Activated naive CD4-positive, alpha-beta T cell treated with anti-CD3 and anti-CD28 coated beads for 36 hours (primary cell): Measurements from ENCODE around the gene GAPDH. TPM values are rescaled to one million over a fixed set of nuclear protein-coding genes. Genes with fewer than 3 reads are reported as not detected.
A peak's percentile ranks its signal among the peaks of the same experiment; 100 is the strongest.
"Not testable (repeated sequence)": the region's sequence is repeated elsewhere in the genome, so short reads cannot be mapped to it uniquely, and the experiment has no call there.

Experiments used
- CTCF ChIA-PET: fragments of 350-600 bp; sonication (Branson Sonifier 250); formaldehyde crosslinking; loops from one replicate; lab custom pipeline; 2021; ENCODE audit warnings: antibody characterized with exemption; lab: Charles Lee
- DNase-seq: peaks from one replicate; pipeline ENCODE4 v3.0.0-alpha.2; 2020
- H3K27ac Mint-ChIP-seq: one replicate; pipeline ENCODE4 v1.8.0; 2021; ENCODE audit warnings: mild to moderate bottlenecking, mixed read lengths
- H3K27me3 Mint-ChIP-seq: one replicate; pipeline ENCODE4 v1.8.0; 2021; ENCODE audit warnings: low read depth, mixed read lengths
- H3K36me3 Mint-ChIP-seq: one replicate; pipeline ENCODE4 v1.8.0; 2021; ENCODE audit warnings: low read depth, mixed read lengths
- H3K4me1 Mint-ChIP-seq: one replicate; pipeline ENCODE4 v1.8.0; 2021; ENCODE audit warnings: low read depth, mixed read lengths
- H3K4me3 Mint-ChIP-seq: one replicate; pipeline ENCODE4 v1.8.0; 2021; ENCODE audit warnings: mild to moderate bottlenecking, moderate library complexity, mixed read lengths
- H3K9me3 Mint-ChIP-seq: one replicate; pipeline ENCODE4 v1.8.0; 2021; ENCODE audit warnings: mixed read lengths
- intact Hi-C: fragments of 100-400 bp; cut with micrococcal nuclease; formaldehyde crosslinking; loops from one replicate; pipeline ENCODE4 v1.15.1; 2023
- total RNA-seq, 2 experiments: library from RNA; stranded (reverse); gene quantifications; one replicate each; pipeline ENCODE4 v1.2.3, GENCODE V29; 2021

Gene GAPDH
- total RNA-seq, 2 experiments from 2014 or later = 6,537 to 6,787 TPM

- Mint-ChIP-seq H3K4me3 (peak overlapping the region; percentile 21), H3K36me3 (peaks cover 50% of the 10 kb centered on the region), H3K27ac (peak overlapping the region; percentile 65), H3K4me1 (peaks cover 60% of the 10 kb centered on the region), H3K9me3 (no peaks in the 10 kb centered on the region), H3K27me3 (no peaks in the 10 kb centered on the region)
- CTCF ChIA-PET = interaction anchor here (0.6 to 1.7 kb wide), 24 partner anchors 12 to 256 kb away, joined by 3 to 8 read pairs (median 4); partner anchors contain the start of gene LPAR5
- peak; percentile 69 for DNase-seq
- intact Hi-C loops = no loop called here
Observed at GRCh38 chr12:6570264-6570887, 36.1 kb downstream of the GAPDH start.

GRCh38 chr12:6573001-6573400 is 38.7 kb downstream of the GAPDH start:
- H3K4me1 Mint-ChIP-seq = peaks cover 50% of the 10 kb centered on the region
- H3K9me3 Mint-ChIP-seq = no peaks in the 10 kb centered on the region
- H3K36me3 Mint-ChIP-seq = peaks cover 49% of the 10 kb centered on the region
- no peak overlapping the region for H3K4me3 Mint-ChIP-seq
- no peaks in the 10 kb centered on the region for H3K27me3 Mint-ChIP-seq
- DNase-seq = no peak
- peak overlapping the region; percentile 62 for H3K27ac Mint-ChIP-seq
- intact Hi-C loops = no loop called here
- CTCF ChIA-PET = interaction anchor here (1.2 to 2.2 kb wide), 2 partner anchors 10 kb away, joined by 5 to 17 read pairs; no protein-coding TSS in a partner anchor

- peaks cover 45% of the 10 kb centered on the region for H3K4me1 Mint-ChIP-seq
- CTCF ChIA-PET = interaction anchor here (0.8 kb wide), 1 partner anchor 11 kb away, joined by 3 read pairs; no protein-coding TSS in a partner anchor
- peak; percentile 59 for DNase-seq
- H3K4me3 Mint-ChIP-seq = no peak overlapping the region
- intact Hi-C loops = loop anchor here (1.0 to 2.0 kb wide), 3 partner anchors 18 to 42 kb away; partner anchors contain the start of genes CHD4 and IFFO1
- H3K27me3 Mint-ChIP-seq = no peaks in the 10 kb centered on the region
- H3K36me3 Mint-ChIP-seq = peaks cover 55% of the 10 kb centered on the region
- no peaks in the 10 kb centered on the region for H3K9me3 Mint-ChIP-seq
- H3K27ac Mint-ChIP-seq = peak overlapping the region; percentile 87
Observed at GRCh38 chr12:6574576-6575295, 40.4 kb downstream of the GAPDH start.

GRCh38 chr12:6575648-6576047 is 41.3 kb downstream of the GAPDH start:
- CTCF ChIA-PET = interaction anchor here (0.7 to 0.8 kb wide), 2 partner anchors 12 to 259 kb away, joined by 3 read pairs; no protein-coding TSS in a partner anchor
- peak overlapping the region; percentile 1 for H3K4me3 Mint-ChIP-seq

GRCh38 chr12:6582196-6582595 is 47.9 kb downstream of the GAPDH start:
- Mint-ChIP-seq H3K27ac (no peak overlapping the region), H3K9me3 (no peaks in the 10 kb centered on the region), H3K4me3 (no peak overlapping the region), H3K4me1 (peaks cover 4% of the 10 kb centered on the region), H3K27me3 (no peaks in the 10 kb centered on the region), H3K36me3 (peaks cover 51% of the 10 kb centered on the region)
- peak; percentile 24 for DNase-seq
- CTCF ChIA-PET = interaction anchor here (1.6 kb wide), 1 partner anchor 12 kb away, joined by 7 read pairs; no protein-coding TSS in a partner anchor
- intact Hi-C loops = no loop called here

More at GRCh38 chr12:6575648-6576047, 41.3 kb downstream of the GAPDH start:
- Mint-ChIP-seq H3K9me3 (no peaks in the 10 kb centered on the region), H3K27ac (peak overlapping the region; percentile 87), H3K27me3 (no peaks in the 10 kb centered on the region), H3K36me3 (peaks cover 50% of the 10 kb centered on the region), H3K4me1 (peaks cover 36% of the 10 kb centered on the region)
- no peak for DNase-seq
- intact Hi-C loops = loop anchor here (2.0 kb wide), 2 partner anchors 19 to 31 kb away; partner anchors contain the start of genes CHD4 and IFFO1

- DNase-seq = no peak
- CTCF ChIA-PET = interaction anchor here (0.6 to 1.6 kb wide), 3 partner anchors 10 to 29 kb away, joined by 3 to 7 read pairs (median 5); no protein-coding TSS in a partner anchor
- Mint-ChIP-seq H3K4me3 (no peak overlapping the region), H3K9me3 (no peaks in the 10 kb centered on the region), H3K27me3 (no peaks in the 10 kb centered on the region), H3K4me1 (peaks cover 4% of the 10 kb centered on the region), H3K36me3 (peaks cover 51% of the 10 kb centered on the region), H3K27ac (no peak overlapping the region)
- intact Hi-C loops = no loop called here
Observed at GRCh38 chr12:6582959-6583358, 48.6 kb downstream of the GAPDH start.

GRCh38 chr12:6584293-6584692 is 50.0 kb downstream of the GAPDH start:
- Mint-ChIP-seq H3K4me3 (no peak overlapping the region), H3K4me1 (no peaks in the 10 kb centered on the region), H3K9me3 (no peaks in the 10 kb centered on the region), H3K36me3 (peaks cover 47% of the 10 kb centered on the region), H3K27me3 (no peaks in the 10 kb centered on the region), H3K27ac (no peak overlapping the region)
- DNase-seq = no peak
- CTCF ChIA-PET = interaction anchor here (1.5 kb wide), 1 partner anchor 13 kb away, joined by 6 read pairs; no protein-coding TSS in a partner anchor
- intact Hi-C loops = no loop called here

- CTCF ChIA-PET = interaction anchor here (1.8 kb wide), 1 partner anchor 16 kb away, joined by 7 read pairs; no protein-coding TSS in a partner anchor
- H3K27me3 Mint-ChIP-seq, intact Hi-C loops, H3K4me1 Mint-ChIP-seq, H3K4me3 Mint-ChIP-seq, DNase-seq, H3K9me3 Mint-ChIP-seq, H3K27ac Mint-ChIP-seq: not testable (repeated sequence)
- peaks cover 43% of the 10 kb centered on the region for H3K36me3 Mint-ChIP-seq
Observed at GRCh38 chr12:6586569-6586968, 52.3 kb downstream of the GAPDH start.

Other genes with a start within 250 kb of the GAPDH start
- gene PLEKHG6, start 223.8 kb upstream of the GAPDH start, total RNA-seq = not detected
- 10 to 100 TPM; 38.1 to 41.3 TPM for gene TNFRSF1A, start 192.4 kb upstream of the GAPDH start, total RNA-seq
- gene SCNN1A, start 159.0 kb upstream of the GAPDH start, total RNA-seq = under 1 TPM; 0.20 to 0.67 TPM
- gene LTBR, start 150.4 kb upstream of the GAPDH start, total RNA-seq = 1 to 10 TPM; 2.1 to 3.1 TPM
- gene CD27, start 89.6 kb upstream of the GAPDH start, total RNA-seq = 10 to 100 TPM; 48.1 to 56.7 TPM
- 10 to 100 TPM; 27.9 to 28.0 TPM for gene TAPBPL, start 82.5 kb upstream of the GAPDH start, total RNA-seq
- gene VAMP1, start 63.8 kb upstream of the GAPDH start, total RNA-seq = 10 to 100 TPM; 31.9 to 33.5 TPM
- 100 to 1,000 TPM; 273 to 278 TPM for gene MRPL51, start 41.3 kb upstream of the GAPDH start, total RNA-seq
- 100 to 1,000 TPM; 252 to 261 TPM for gene NCAPD2, start 40.4 kb upstream of the GAPDH start, total RNA-seq
- gene IFFO1, start 21.5 kb downstream of the GAPDH start, total RNA-seq = 1 to 10 TPM; 8.0 to 9.0 TPM
- gene NOP2, start 33.8 kb downstream of the GAPDH start, total RNA-seq = 10 to 100 TPM; 61.3 to 62.9 TPM
- 100 to 1,000 TPM; 232 to 245 TPM for gene CHD4, start 72.9 kb downstream of the GAPDH start, total RNA-seq
- gene LPAR5, start 101.4 kb downstream of the GAPDH start, total RNA-seq = 1 to 10 TPM; 1.7 to 2.2 TPM
- 1 to 10 TPM; 2.3 to 2.4 TPM for gene ACRBP, start 112.9 kb downstream of the GAPDH start, total RNA-seq
- 10 to 100 TPM; 17.3 to 17.8 TPM for gene ING4, start 128.6 kb downstream of the GAPDH start, total RNA-seq
- 10 to 100 TPM; 52.6 to 56.6 TPM for gene ZNF384, start 154.9 kb downstream of the GAPDH start, total RNA-seq
- under 1 TPM; 0.21 to 0.27 TPM for gene PIANP, start 166.3 kb downstream of the GAPDH start, total RNA-seq
- gene COPS7A, start 189.5 kb downstream of the GAPDH start, total RNA-seq = 10 to 100 TPM; 43.0 to 47.8 TPM
- gene MLF2, start 218.6 kb downstream of the GAPDH start, total RNA-seq = 100 to 1,000 TPM; 140 to 143 TPM
- gene PTMS, start 231.8 kb downstream of the GAPDH start, total RNA-seq = 10 to 100 TPM; 35.1 to 44.2 TPM
- gene LAG3, start 238.0 kb downstream of the GAPDH start, total RNA-seq = 10 to 100 TPM; 22.8 to 25.1 TPM